ENCODE data around the gene PRDM2. TPM values are rescaled to one million over a fixed set of nuclear protein-coding genes. Genes with fewer than 3 reads are reported as not detected.

PRDM2 gene
- total RNA-seq, 2 experiments from 2014 or later = 136 to 140 TPM

GRCh38 chr1:13756557-13757315, 56.7 kb downstream of the PRDM2 start:
- ChIA-PET POLR2A (interaction anchor here (0.7 to 2.4 kb wide), 5 partner anchors 8 to 56 kb away, joined by 3 to 9 read pairs (median 3); no protein-coding TSS in a partner anchor), CTCF (interaction anchor here (0.6 to 1.7 kb wide), 3 partner anchors 12 to 54 kb away, joined by 3 to 7 read pairs (median 5); no protein-coding TSS in a partner anchor)
- Mint-ChIP-seq H3K9me3 (no peaks in the 10 kb centered on the region), H3K4me1 (ENCODE audit: low read depth) (peaks cover 96% of the 10 kb centered on the region), H3K27ac (peak overlapping the region; percentile 43), H3K27me3 (no peaks in the 10 kb centered on the region), H3K36me3 (ENCODE audit: low read depth) (peaks cover 41% of the 10 kb centered on the region), H3K4me3 (peak overlapping the region; percentile 61)
- Histone ChIP-seq H3K27me3 (ENCODE audit: control insufficient read depth in 1 of 2, insufficient read depth in 2 of 2, low read length in 2 of 2) (no peaks in the 10 kb centered on the region), H3K27ac (ENCODE audit: low read depth in 1 of 2, low read length in 2 of 2) (no peak overlapping the region), H3K4me3 (ENCODE audit: low read length) (no peak overlapping the region), H3K4me1 (ENCODE audit: insufficient read depth, low read length) (peaks cover 61% of the 10 kb centered on the region), H3K9me3 (ENCODE audit: control insufficient read depth in 1 of 2, insufficient read depth in 1 of 2, low read length in 2 of 2) (no peaks in the 10 kb centered on the region), H3K36me3 (ENCODE audit: insufficient read depth, low read length) (peaks cover 27% of the 10 kb centered on the region)
- intact Hi-C loops (cut with DNase I, micrococcal nuclease) = no loop called here
- no peak for DNase-seq
- no peak for ATAC-seq (ENCODE audit: poor library complexity)
- no peak for TF ChIP-seq CTCF (IDR thresholded peaks at IDR 0.05)

GRCh38 chr1:13757693-13758092, 57.7 kb downstream of the PRDM2 start:
- ATAC-seq (ENCODE audit: poor library complexity) (no peak), DNase-seq (no peak)
- H3K4me1 Mint-ChIP-seq (ENCODE audit: low read depth) = peaks cover 96% of the 10 kb centered on the region
- Histone ChIP-seq H3K9me3 (ENCODE audit: control insufficient read depth in 1 of 2, insufficient read depth in 1 of 2, low read length in 2 of 2) (no peaks in the 10 kb centered on the region), H3K4me1 (ENCODE audit: insufficient read depth, low read length) (peaks cover 62% of the 10 kb centered on the region), H3K4me3 (ENCODE audit: low read length) (no peak overlapping the region), H3K36me3 (ENCODE audit: insufficient read depth, low read length) (peaks cover 25% of the 10 kb centered on the region), H3K27ac (ENCODE audit: low read depth in 1 of 2, low read length in 2 of 2) (no peak overlapping the region), H3K27me3 (ENCODE audit: control insufficient read depth in 1 of 2, insufficient read depth in 2 of 2, low read length in 2 of 2) (no peaks in the 10 kb centered on the region)
- H3K4me3 Mint-ChIP-seq = peak overlapping the region; percentile 62
- CTCF ChIA-PET = interaction anchor here (0.6 to 1.3 kb wide), 2 partner anchors 34 to 55 kb away, joined by 3 to 5 read pairs; no protein-coding TSS in a partner anchor
- peak overlapping the region; percentile 42 for H3K27ac Mint-ChIP-seq
- POLR2A ChIA-PET = interaction anchor here (1.0 to 2.4 kb wide), 5 partner anchors 8 to 57 kb away, joined by 3 to 9 read pairs (median 5); no protein-coding TSS in a partner anchor
- TF ChIP-seq CTCF (IDR thresholded peaks at IDR 0.05) = no peak
- peaks cover 41% of the 10 kb centered on the region for H3K36me3 Mint-ChIP-seq (ENCODE audit: low read depth)
- intact Hi-C loops (cut with DNase I, micrococcal nuclease) = no loop called here
- H3K9me3 Mint-ChIP-seq = no peaks in the 10 kb centered on the region
- no peaks in the 10 kb centered on the region for H3K27me3 Mint-ChIP-seq

GRCh38 chr1:13759072-13759471, 59.1 kb downstream of the PRDM2 start:
- peak overlapping the region; percentile 30 for H3K27ac Mint-ChIP-seq
- DNase-seq (peak in 3 of 14 experiments; percentile 19 to 30 (median 22)), ATAC-seq (ENCODE audit: poor library complexity) (peak; percentile 43)
- no peak overlapping the region for H3K4me3 Mint-ChIP-seq
- Histone ChIP-seq H3K27me3 (ENCODE audit: control insufficient read depth in 1 of 2, insufficient read depth in 2 of 2, low read length in 2 of 2) (no peaks in the 10 kb centered on the region), H3K4me1 (ENCODE audit: insufficient read depth, low read length) (peaks cover 58% of the 10 kb centered on the region), H3K36me3 (ENCODE audit: insufficient read depth, low read length) (peaks cover 19% of the 10 kb centered on the region), H3K4me3 (ENCODE audit: low read length) (no peak overlapping the region), H3K27ac (ENCODE audit: low read depth in 1 of 2, low read length in 2 of 2) (no peak overlapping the region), H3K9me3 (ENCODE audit: control insufficient read depth in 1 of 2, insufficient read depth in 1 of 2, low read length in 2 of 2) (no peaks in the 10 kb centered on the region)
- no peaks in the 10 kb centered on the region for H3K27me3 Mint-ChIP-seq
- ChIA-PET CTCF (no interaction called here), POLR2A (no interaction called here)
- peaks cover 36% of the 10 kb centered on the region for H3K36me3 Mint-ChIP-seq (ENCODE audit: low read depth)
- no peaks in the 10 kb centered on the region for H3K9me3 Mint-ChIP-seq
- H3K4me1 Mint-ChIP-seq (ENCODE audit: low read depth) = peaks cover 96% of the 10 kb centered on the region
- intact Hi-C loops (cut with DNase I, micrococcal nuclease) = no loop called here
- no peak for TF ChIP-seq CTCF (IDR thresholded peaks at IDR 0.05)
